ENCODE measurements around the gene ICA1.

Gene ICA1

DNA sequence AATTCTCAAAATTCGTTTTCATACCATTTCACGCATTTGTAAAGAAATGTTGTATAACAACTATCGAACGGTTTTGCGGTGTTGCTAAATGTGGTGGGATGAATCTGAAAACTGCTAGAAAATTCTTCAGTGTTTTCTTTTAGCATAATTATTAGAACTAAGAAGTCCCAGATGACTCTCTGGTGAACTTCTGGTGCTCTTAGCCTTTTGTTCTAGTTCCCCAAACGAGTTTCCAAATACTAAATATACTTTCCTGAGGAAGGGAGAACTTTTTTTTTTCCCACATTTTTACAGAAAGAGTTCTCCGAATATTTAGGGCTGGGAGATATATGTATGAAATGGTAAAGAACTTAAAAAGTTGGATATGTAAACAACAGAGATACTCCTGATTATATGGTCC is 82.5 kb downstream of the ICA1 start:
- no peak overlapping the region for H3K4me3 ChIP-seq (ENCODE audit: control insufficient read depth, low read depth, low read length)
- TF ChIP-seq, protein P1, sequence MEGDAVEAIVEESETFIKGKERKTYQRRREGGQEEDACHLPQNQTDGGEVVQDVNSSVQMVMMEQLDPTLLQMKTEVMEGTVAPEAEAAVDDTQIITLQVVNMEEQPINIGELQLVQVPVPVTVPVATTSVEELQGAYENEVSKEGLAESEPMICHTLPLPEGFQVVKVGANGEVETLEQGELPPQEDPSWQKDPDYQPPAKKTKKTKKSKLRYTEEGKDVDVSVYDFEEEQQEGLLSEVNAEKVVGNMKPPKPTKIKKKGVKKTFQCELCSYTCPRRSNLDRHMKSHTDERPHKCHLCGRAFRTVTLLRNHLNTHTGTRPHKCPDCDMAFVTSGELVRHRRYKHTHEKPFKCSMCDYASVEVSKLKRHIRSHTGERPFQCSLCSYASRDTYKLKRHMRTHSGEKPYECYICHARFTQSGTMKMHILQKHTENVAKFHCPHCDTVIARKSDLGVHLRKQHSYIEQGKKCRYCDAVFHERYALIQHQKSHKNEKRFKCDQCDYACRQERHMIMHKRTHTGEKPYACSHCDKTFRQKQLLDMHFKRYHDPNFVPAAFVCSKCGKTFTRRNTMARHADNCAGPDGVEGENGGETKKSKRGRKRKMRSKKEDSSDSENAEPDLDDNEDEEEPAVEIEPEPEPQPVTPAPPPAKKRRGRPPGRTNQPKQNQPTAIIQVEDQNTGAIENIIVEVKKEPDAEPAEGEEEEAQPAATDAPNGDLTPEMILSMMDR (conservative IDR thresholded peaks at IDR 0.05; ENCODE audit: control insufficient read depth, insufficient read depth, low read depth, low read length): no peak
- no peak for DNase-seq (ENCODE audit: low read depth)

DNA sequence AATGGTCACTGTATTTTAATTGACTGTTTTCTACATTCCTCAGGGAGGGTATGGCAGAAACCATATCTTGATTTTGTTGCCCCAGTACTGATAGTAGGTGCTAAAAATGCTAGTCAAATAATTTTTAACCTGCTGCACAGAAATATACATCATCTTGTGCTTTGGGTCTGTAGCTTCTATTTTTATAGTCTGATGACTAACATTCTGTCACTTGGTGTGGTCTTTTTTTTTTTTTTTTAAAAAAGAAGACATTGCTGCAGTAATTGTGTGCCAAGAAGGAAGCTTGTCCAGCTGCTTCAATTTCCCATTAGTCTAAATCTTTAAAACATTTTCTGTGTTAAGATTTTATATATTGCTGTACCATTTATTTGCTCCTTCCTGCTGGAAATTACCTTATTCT is 83.6 kb downstream of the ICA1 start:
- no peak overlapping the region for H3K4me3 ChIP-seq (ENCODE audit: control insufficient read depth, low read depth, low read length)
- DNase-seq (ENCODE audit: low read depth): no peak
- TF ChIP-seq, protein P1 (conservative IDR thresholded peaks at IDR 0.05; ENCODE audit: control insufficient read depth, insufficient read depth, low read depth, low read length): no peak

DNA sequence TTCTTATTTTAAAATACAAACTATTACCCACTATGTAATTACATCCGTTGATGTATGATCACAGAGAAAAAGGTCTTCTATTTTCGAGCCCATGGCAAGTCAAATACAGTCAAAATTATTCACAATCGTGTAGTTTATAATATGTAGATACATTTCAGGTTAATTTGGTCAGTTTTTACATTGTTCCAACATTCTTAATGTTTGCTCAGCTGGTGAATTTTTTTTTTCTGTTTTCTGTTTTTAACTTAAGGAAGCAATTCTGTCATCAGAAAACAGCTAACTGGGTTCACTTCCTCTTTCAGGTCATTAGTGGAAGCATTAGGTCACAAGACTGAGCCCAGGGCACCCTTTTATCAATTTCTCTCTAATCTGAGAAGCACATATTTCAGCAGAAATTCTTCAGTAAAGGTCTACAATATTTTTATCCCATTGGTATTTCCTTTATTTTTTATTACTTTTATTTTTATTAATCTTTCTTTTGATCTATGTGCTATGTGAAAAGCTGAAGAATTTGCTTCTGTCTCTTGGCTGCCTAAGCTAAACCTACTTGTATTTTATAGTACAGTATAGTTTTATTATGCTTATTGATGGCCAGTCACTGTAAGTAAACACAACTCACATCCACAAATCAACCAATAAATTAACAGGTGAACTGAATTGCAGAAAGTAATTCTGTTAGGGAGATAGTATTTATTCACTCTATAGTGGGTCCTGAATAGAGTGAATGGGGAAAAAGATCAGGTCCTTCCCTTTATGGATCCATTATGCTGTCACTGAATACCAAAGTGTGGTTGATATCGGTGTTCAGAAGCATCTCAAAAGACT is 84.6 kb downstream of the ICA1 start:
- TF ChIP-seq, protein P1 (conservative IDR thresholded peaks at IDR 0.05; ENCODE audit: control insufficient read depth, insufficient read depth, low read depth, low read length): no peak
- no peak overlapping the region for H3K4me3 ChIP-seq (ENCODE audit: control insufficient read depth, low read depth, low read length)
- no peak for DNase-seq (ENCODE audit: low read depth)

DNA sequence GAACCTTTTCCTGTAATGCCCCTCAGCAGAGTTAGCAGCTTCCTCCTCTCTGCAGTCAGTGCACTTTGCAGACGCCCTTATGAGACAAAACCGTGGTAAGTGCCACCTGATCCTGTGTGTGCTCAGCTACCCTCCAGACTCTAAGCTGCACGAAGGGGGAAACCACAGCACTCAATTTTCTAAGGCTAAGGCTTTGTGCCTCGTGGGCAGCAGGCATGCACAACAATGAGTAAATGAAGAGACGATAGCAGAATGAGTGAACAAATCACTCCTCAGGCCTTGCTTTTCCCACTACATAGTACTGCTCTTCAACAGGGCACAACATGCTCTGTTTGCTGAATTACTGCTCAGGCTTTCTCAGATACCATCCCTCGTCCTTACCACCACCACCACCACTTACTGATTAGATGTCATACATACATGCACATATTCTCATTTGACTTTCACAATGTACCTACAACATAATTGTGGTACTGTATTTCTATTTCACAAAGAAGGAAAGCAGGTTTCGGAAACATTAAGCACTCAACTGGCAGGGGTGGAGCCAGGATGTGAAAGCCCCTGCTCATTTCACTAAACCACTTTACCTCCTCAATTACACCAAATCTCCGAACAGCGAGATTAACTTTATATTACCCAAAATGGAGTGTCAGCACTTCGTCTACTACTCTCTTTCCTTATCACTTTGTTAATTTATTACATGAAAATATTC is 85.4 kb downstream of the ICA1 start:
- no peak for DNase-seq (ENCODE audit: low read depth)
- TF ChIP-seq, protein P1 (conservative IDR thresholded peaks at IDR 0.05; ENCODE audit: control insufficient read depth, insufficient read depth, low read depth, low read length): no peak
- H3K4me3 ChIP-seq (ENCODE audit: control insufficient read depth, low read depth, low read length): no peak overlapping the region

DNA sequence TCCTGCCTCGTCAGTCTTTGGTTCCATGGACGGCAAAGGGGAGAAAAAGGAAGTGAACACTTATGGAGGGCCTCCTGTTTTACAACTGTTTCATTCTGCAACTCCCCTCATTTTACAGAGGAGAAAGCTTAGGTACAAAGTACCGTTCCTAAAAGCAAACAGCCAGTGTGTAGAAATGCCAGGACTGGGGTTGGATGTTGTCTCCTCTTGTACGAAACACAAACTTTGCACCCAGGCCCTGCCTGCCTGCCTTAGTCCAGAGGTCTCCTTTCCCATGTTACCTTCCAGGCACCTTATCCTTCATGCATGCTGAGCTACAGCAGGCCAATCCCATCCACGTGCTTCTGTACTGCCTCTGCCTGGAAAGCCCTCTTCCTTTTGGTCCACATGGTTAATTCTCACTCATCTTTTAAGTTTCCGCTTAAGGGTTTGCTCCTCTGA is 86.0 kb downstream of the ICA1 start:
- H3K4me3 ChIP-seq (ENCODE audit: control insufficient read depth, low read depth, low read length): no peak overlapping the region
- no peak for DNase-seq (ENCODE audit: low read depth)
- TF ChIP-seq, protein P1 (conservative IDR thresholded peaks at IDR 0.05; ENCODE audit: control insufficient read depth, insufficient read depth, low read depth, low read length): no peak

DNA sequence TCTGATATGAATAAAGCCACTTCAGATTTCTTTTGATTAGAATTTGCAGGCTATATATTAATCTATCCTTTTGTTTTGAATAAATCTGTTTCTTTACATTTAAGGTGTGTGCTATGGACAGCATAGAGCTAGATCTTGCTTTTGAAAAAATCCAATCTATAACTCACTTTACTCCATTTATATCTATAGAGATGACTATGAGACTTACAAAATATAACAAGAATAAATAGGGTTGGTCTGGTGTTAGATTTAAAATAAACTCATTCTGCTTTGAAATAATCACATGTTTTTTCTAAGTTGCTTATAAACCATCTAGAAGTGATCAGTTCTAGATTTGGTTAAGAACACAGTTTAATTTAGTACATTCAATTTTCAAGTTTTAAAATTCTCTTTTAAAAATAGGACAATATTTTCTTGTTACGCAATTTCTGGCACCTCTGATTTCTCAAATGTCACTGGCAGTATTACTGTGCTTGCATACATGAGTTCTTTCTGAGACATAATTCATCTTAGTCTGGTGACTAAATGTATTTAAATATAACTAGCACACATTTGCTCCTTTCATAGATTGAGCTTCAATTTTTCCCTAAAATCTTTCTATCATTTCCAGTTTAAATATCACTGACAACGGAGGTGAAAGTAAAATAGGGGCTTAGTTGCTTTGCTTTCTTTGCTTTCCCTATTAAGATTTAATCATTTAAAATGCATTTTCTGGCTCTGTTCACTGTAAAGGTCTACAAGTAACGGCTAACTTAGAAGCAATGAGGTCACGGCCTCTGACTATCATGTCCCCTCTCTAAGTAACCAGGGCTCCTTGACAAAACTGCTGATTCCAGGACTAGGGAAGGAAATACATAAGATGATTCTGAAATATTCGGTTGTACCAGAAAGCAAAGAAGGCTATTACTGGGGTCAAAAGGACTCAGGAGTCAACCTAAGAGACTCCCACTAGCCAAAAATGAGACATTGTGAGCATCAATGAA is 89.3 kb downstream of the ICA1 start:
- no peak for DNase-seq (ENCODE audit: low read depth)
- TF ChIP-seq, protein P1 (conservative IDR thresholded peaks at IDR 0.05; ENCODE audit: control insufficient read depth, insufficient read depth, low read depth, low read length): no peak
- no peak overlapping the region for H3K4me3 ChIP-seq (ENCODE audit: control insufficient read depth, low read depth, low read length)
